HG03460 (cell line): ENCODE results near the gene DSCAM.

ENCODE experiments used
- ATAC-seq: cut with Tn5 transposase; IDR thresholded peaks from one replicate; pipeline ENCODE4 v1.9.1; 2021; ENCODE audit not compliant: unreplicated experiment

The DSCAM gene

DNA sequence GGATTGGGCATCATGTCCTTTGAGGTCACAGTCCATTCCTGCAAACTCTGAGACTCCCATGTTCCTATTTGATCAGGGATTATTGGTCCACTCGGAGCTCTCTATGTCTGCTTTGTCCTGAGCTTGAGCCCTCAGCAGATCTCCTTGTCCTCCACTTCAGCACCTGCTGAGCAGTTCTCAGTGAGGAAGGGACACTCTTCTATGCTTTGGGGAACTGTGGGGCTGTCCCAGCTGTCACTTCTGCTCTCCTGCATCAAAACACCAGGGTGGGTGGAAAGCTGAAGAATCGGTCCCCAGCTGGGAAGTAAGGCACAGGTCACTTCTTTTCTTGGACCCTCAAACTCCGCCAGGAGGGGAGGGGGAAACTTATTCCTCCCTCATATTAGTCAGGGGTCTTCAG lies 880.2 kb downstream of the DSCAM start:
- no peak for ATAC-seq

DNA sequence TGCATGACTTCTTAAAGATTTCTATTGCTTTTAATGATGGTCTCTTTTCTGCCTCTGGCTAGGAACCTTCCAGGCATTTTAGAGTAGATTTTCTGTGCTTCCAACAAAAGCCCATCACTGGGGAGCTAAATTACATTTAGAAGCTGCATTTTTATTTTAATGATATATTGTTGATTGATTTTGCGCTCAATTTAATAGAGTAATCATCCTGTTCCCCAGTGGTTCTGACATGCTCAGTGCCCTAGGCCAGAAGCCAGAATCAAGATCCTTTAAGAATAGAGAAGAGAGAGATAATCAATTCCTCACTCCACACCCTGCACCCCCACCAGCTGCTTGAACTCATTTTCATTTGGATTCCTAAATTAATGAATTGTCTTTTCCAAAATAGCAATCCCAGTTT lies 881.9 kb downstream of the DSCAM start:
- no peak for ATAC-seq

DNA sequence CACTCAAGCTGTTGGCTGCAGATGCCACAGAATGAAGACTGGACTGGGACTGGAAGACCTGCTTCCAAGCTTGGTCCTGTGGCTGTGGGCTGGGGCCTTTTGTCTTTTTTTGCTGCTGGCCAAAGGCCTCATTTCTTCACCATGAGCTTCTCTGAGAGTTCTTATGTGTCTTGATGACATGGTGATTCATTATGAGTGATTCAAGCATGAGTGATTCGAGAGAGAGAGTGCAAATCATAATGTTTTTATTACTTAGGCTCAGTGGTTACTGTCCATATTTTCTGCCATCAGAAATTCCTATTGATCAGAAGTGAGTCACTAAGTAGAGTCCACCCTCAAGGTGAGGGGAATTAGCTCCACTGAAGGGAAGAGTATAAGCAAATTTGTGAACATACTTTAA lies 885.7 kb downstream of the DSCAM start:
- no peak for ATAC-seq
